Upper lobe of right lung (tissue), 1 donor: ENCODE measurements around the gene ANTXRL. TPM values are rescaled to one million over a fixed set of nuclear protein-coding genes. Genes with fewer than 3 reads are reported as not detected.

Experiments used
- ATAC-seq: fragments of 200-7000 bp; cut with Tn5 transposase; one replicate; pipeline ENCODE4 v1.9.1; 2020; ENCODE audit warnings: mild to moderate bottlenecking, moderate library complexity
- DNase-seq: peaks from one replicate; pipeline ENCODE4 v3.0.0-alpha.2; 2020
- H3K27ac ChIP-seq: fragments of 200-600 bp; one replicate; pipeline ENCODE4 v1.8.0; 2022
- H3K27me3 ChIP-seq: fragments of 200-600 bp; one replicate; pipeline ENCODE4 v1.8.0; 2022; ENCODE audit warnings: mild to moderate bottlenecking
- H3K36me3 ChIP-seq: fragments of 200-600 bp; one replicate; pipeline ENCODE4 v1.8.0; 2022
- H3K4me1 ChIP-seq: fragments of 200-600 bp; one replicate; pipeline ENCODE4 v1.8.0; 2022
- H3K4me3 ChIP-seq: fragments of 200-600 bp; one replicate; pipeline ENCODE4 v1.8.0; 2022; ENCODE audit warnings: mild to moderate bottlenecking
- H3K9me3 ChIP-seq: fragments of 200-600 bp; one replicate; pipeline ENCODE4 v1.8.0; 2022
- intact Hi-C: fragments of 100-400 bp; cut with DNase I; formaldehyde crosslinking; loops from one replicate; pipeline ENCODE4 v1.11.0; 2022
- total RNA-seq: library from RNA; stranded (reverse); fragmentation: NEBNext Ultra II Directional; extraction: Animal tissue kit (Norgen Biotek cat#: 25700); gene quantifications from one replicate; pipeline ENCODE4 v1.2.1, GENCODE V29; 2021
- TF ChIP-seq, protein P1 (sequence below): fragments of 200-600 bp; IDR thresholded peaks from one replicate; pipeline ENCODE4 v1.8.0; 2022; ENCODE audit warnings: antibody characterized with exemption
- donor health status: DM: no; HTN: yes; CAD: no; lungs with severe emphysema.

ANTXRL gene
- total RNA-seq, 1 donor from 2014 or later = not detected

DNA sequence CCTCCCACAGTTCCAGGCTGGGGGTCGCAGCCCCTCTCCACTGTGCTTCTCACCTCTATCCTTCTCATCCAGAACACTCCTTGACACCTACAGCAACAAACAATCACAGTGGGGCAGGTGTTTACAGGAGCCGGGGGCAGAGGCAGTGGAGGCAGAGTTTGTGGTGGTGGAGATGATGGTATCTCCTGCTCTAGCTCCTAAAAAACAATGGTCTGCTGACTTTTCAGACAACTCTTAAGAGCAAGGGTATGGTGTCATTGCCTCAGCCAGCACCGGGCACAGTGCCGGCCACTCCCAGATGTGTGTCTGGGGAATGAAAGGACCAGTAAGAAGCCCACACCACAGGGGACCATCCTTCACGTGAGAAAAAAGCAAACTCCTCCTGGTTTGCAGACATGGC, 36.3 kb upstream of the ANTXRL start:
- H3K36me3 ChIP-seq = no peaks in the 10 kb centered on the region
- no peaks in the 10 kb centered on the region for H3K4me1 ChIP-seq
- no peak for ATAC-seq
- TF ChIP-seq, protein P1, sequence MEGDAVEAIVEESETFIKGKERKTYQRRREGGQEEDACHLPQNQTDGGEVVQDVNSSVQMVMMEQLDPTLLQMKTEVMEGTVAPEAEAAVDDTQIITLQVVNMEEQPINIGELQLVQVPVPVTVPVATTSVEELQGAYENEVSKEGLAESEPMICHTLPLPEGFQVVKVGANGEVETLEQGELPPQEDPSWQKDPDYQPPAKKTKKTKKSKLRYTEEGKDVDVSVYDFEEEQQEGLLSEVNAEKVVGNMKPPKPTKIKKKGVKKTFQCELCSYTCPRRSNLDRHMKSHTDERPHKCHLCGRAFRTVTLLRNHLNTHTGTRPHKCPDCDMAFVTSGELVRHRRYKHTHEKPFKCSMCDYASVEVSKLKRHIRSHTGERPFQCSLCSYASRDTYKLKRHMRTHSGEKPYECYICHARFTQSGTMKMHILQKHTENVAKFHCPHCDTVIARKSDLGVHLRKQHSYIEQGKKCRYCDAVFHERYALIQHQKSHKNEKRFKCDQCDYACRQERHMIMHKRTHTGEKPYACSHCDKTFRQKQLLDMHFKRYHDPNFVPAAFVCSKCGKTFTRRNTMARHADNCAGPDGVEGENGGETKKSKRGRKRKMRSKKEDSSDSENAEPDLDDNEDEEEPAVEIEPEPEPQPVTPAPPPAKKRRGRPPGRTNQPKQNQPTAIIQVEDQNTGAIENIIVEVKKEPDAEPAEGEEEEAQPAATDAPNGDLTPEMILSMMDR = no peak
- H3K4me3 ChIP-seq = no peak overlapping the region
- no peak overlapping the region for H3K27ac ChIP-seq
- H3K27me3 ChIP-seq = no peaks in the 10 kb centered on the region
- intact Hi-C loops = no loop called here
- no peak for DNase-seq
- H3K9me3 ChIP-seq = no peaks in the 10 kb centered on the region

DNA sequence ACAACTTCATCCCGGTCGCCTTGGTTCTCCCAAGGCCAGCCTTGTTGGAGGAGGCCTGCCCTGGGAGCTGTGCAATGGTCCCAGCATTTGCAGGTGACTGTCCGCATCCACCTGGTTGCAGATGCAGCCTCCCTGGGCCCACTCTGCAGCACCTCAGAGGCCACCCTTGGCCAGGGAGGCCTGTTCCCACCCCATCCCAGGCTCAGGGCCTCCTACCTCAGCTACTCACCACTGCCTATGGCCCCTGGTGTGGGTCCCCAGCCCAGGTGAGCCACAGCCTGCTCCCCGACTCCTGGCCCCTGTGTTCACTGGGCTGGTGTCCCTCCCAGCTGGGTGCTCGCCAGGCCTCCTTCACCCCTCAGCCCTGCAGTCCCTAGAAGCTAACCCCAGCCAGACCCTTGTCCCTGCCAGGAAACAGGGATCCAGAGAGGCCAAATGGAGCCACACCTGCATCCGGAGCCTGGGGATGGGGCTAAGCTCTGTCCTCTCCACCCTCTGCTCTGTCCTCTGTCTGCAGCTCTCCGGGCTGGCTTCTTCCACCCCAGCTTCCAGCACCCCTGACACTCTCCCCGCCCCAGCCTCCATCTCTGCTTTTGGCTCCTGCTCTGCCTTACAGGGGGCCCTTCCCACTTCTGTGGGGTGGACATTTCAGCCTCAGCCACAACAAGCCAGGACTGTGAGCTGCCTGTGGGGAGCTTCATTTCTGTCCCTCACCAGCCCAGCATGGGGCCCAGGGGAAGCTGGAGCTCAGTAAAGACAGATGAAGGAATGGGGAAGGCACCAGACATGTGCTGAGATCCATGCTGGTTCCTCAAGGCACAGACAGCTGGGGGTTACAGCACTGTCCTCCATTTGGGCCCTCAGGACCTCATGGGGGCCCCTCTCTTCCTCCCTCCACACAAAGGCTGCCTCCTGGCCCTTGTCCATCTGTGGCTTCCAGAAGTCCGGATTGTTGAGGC, 35.6 kb upstream of the ANTXRL start:
- Histone ChIP-seq H3K9me3 (no peaks in the 10 kb centered on the region), H3K36me3 (no peaks in the 10 kb centered on the region), H3K27me3 (no peaks in the 10 kb centered on the region), H3K27ac (no peak overlapping the region), H3K4me3 (no peak overlapping the region), H3K4me1 (peaks cover 4% of the 10 kb centered on the region)
- ATAC-seq = no peak
- TF ChIP-seq, protein P1 = no peak
- intact Hi-C loops = no loop called here
- DNase-seq = no peak

DNA sequence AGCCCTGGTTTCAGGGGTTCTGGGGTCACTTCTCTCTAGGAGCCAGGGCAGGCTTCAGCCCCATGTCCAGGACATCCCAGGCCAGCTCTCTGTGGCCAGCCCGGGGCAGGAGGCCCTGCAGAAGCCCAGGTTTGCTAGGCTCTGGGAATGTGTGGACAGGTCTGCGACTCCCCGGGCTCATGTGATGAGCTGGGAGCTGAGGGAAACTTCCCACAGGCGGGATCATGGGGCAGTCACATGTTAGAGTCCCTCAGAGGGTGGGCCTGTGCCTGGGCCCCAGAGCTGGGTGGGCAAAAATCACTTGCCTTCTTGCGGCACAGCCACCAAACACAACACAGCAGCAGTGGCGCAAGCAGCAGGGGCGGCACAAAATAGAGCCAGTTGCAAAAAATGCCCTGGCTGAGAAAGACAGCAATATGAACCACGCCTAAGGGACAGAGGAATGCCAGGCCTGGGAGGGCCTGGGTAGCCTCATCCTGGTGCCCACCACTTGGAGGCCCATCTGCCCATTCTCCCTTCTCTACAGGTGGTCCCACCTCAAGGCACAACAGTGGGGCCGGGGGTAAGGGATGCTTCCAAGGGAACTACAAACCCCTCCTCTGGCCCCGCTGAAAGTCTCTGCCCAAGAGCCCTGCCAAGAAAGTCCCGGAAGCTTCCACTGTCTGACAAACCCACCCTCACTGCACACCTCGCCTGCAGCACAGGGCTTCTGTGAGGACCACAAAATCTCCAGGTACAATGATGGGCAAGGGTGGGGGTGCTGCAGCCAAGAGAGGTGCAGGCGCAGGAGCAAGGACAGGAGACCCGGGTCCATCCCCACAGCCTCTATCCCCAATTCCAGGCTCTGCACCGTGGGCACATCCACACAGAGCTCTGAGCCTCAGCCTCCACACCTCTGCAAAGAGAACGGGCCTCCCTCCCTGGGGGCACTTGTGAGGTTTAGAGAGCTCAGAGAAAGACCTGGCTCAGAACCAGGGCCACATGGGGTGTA, 34.6 kb upstream of the ANTXRL start:
- ATAC-seq = no peak
- no peak for DNase-seq
- Histone ChIP-seq H3K27me3 (no peaks in the 10 kb centered on the region), H3K9me3 (no peaks in the 10 kb centered on the region), H3K4me1 (peaks cover 4% of the 10 kb centered on the region), H3K36me3 (no peaks in the 10 kb centered on the region), H3K27ac (no peak overlapping the region), H3K4me3 (no peak overlapping the region)
- TF ChIP-seq, protein P1 = no peak
- intact Hi-C loops = no loop called here

DNA sequence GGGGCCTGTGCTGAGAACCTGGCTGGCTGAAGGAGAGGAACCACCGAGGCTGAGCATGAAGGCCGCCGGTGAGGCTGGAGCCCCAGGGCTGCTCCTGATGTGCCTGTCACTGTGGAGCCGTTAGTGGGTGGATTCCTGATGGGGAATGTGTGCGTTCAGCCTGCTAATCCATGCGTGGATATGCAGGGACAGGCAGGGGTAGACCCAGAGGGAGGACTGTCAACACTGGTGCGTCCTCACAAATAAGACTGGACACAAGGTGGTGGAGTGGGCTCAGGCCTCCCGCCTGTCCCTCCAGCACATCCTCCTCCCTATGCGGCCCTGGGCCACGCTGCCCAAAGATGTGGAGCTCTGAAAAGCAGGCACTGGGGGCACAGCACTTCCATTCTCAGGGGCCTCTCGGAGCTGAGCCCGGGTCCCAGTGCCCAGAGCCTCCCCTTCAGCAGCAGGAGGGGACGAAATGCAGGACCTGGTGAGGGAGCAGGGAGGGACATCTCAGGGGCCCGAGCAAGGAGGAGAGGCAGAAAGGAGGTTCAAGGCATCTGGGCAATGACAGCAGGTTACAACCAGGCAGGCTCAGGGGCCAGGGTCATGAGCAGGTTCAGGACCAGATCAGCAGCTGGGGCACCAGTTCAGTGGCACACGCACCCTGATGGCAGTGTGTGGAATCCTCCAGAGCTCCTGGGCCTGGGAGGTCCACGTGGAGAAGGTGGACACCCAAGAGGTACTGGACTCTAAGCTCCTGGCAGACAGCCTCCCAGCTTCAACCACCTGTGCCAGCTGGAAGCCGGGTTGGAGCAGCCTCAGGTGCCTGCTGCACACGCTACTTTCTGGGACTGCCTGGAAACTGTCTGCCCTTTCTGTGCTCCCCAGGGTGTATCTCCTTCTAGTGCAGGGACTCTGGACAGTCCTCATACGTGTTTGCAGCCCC, 33.5 kb upstream of the ANTXRL start:
- ATAC-seq = no peak
- Histone ChIP-seq H3K4me3 (no peak overlapping the region), H3K27me3 (no peaks in the 10 kb centered on the region), H3K9me3 (no peaks in the 10 kb centered on the region), H3K27ac (no peak overlapping the region), H3K4me1 (peaks cover 4% of the 10 kb centered on the region), H3K36me3 (no peaks in the 10 kb centered on the region)
- TF ChIP-seq, protein P1 = no peak
- DNase-seq = no peak
- intact Hi-C loops = no loop called here

DNA sequence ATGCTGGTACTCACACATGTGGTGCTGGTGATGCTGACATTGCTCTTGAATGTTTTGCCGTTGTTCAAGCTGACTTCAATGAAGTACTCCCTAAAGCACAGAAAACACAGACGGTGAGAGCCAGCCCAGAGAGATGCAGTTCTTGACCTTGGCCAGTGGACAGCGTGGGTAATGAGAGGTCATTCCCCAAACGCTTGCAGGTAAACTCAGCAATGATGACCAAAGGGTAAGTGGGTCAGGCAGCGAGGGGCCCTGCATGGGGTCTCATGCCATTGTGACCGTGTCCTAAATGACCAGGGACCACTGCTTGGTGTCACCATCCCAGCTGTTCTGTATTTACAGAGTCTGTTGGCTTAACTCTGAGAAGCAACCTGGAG, 32.8 kb upstream of the ANTXRL start:
- H3K9me3 ChIP-seq = no peaks in the 10 kb centered on the region
- intact Hi-C loops = no loop called here
- no peak for ATAC-seq

More for the DNA sequence above, 32.8 kb upstream of the ANTXRL start:
- Histone ChIP-seq H3K27ac (no peak overlapping the region), H3K4me3 (no peak overlapping the region), H3K4me1 (peaks cover 4% of the 10 kb centered on the region), H3K36me3 (no peaks in the 10 kb centered on the region), H3K27me3 (no peaks in the 10 kb centered on the region)
- TF ChIP-seq, protein P1 = no peak
- no peak for DNase-seq
